ENCODE data around the gene MRPL44.

MRPL44 gene

GRCh38 chr2:223944703-223945531 lies 12.3 kb upstream of the MRPL44 start, which contains the start of gene WDFY1:
Gene WDFY1, minus strand, starts transcription at chr2:223945335. Its CDS starts 51 bp downstream, at chr2:223945284.
- peaks cover 4% of the 10 kb centered on the region for H3K9me3 Mint-ChIP-seq
- H3K4me1 Mint-ChIP-seq (ENCODE audit: low read depth): peaks cover 46% of the 10 kb centered on the region

GRCh38 chr2:223945755-223946154 lies 11.5 kb upstream of the MRPL44 start:
- Mint-ChIP-seq H3K9me3 (peaks cover 3% of the 10 kb centered on the region), H3K4me1 (ENCODE audit: low read depth) (peaks cover 51% of the 10 kb centered on the region), H3K36me3 (ENCODE audit: low read depth) (peaks cover 17% of the 10 kb centered on the region), H3K27me3 (ENCODE audit: low read depth) (no peaks in the 10 kb centered on the region), H3K4me3 (peak overlapping the region; percentile 82), H3K27ac (peak overlapping the region; percentile 83)

More at GRCh38 chr2:223944703-223945531, 12.3 kb upstream of the MRPL44 start, which contains the start of gene WDFY1:
- Mint-ChIP-seq H3K4me3 (peak within 1 kb of the TSS; percentile 92), H3K36me3 (ENCODE audit: low read depth) (peaks cover 17% of the 10 kb centered on the region), H3K27ac (peak within 1 kb of the TSS; percentile 89), H3K27me3 (ENCODE audit: low read depth) (no peaks in the 10 kb centered on the region)

DNA sequence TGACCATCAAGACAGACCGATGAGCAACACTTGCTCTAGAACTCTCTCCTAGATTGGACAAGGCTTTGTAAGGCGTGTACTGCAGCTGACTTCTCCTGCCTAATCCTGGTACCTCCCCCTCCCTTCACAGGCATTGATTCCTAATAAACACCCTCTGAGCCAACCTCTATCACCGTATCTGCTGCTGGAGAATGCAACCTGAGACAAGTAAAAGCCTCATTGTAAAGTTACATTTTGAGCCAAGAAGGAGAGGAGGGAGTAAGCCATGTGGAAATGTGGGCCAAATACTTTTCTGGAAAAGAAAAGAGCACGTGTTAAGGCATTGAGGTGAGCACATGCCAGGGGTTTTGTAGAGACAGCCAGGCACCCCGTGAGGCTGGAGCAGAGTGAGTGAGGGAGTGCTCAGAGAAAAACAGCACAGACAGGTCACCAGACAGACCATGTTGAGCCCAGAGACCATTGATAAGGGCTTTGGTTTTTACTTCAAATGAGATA lies 9.5 kb upstream of the MRPL44 start:
- Mint-ChIP-seq H3K36me3 (ENCODE audit: low read depth) (peaks cover 10% of the 10 kb centered on the region), H3K27me3 (ENCODE audit: low read depth) (no peaks in the 10 kb centered on the region), H3K9me3 (no peaks in the 10 kb centered on the region), H3K4me1 (ENCODE audit: low read depth) (peaks cover 47% of the 10 kb centered on the region), H3K4me3 (no peak overlapping the region), H3K27ac (peak overlapping the region; percentile 55)

DNA sequence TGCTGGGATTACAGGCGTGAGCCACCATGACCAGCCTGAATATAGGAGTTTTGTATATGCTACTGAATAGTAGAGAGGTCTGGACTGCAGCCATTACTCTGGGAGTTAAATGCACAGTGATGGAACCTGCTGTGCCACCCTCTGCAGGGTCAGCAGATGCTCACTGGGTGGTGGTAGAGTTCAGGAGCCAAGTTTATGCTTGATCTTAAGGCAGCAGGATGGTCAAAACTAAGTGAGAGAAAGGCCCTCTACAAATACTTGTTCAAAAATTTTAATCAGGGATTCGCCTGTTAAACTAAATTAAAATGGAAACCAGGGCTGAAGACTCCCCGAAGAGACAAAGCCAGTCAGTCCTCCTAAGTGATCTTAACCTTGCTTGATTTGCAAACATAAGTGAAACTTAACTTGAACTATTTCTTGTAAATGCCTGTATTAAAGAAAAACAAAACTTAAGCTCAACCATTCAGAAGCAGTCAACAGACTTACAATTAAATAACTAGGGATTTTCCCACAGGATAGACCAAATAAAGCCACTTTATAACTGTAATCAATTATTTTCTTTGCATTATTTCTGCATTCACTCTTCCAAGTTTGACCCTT lies 7.9 kb upstream of the MRPL44 start:
- Mint-ChIP-seq H3K27ac (peak overlapping the region; percentile 85), H3K4me1 (ENCODE audit: low read depth) (peaks cover 35% of the 10 kb centered on the region), H3K27me3 (ENCODE audit: low read depth) (no peaks in the 10 kb centered on the region), H3K4me3 (no peak overlapping the region), H3K9me3 (no peaks in the 10 kb centered on the region), H3K36me3 (ENCODE audit: low read depth) (peaks cover 3% of the 10 kb centered on the region)

DNA sequence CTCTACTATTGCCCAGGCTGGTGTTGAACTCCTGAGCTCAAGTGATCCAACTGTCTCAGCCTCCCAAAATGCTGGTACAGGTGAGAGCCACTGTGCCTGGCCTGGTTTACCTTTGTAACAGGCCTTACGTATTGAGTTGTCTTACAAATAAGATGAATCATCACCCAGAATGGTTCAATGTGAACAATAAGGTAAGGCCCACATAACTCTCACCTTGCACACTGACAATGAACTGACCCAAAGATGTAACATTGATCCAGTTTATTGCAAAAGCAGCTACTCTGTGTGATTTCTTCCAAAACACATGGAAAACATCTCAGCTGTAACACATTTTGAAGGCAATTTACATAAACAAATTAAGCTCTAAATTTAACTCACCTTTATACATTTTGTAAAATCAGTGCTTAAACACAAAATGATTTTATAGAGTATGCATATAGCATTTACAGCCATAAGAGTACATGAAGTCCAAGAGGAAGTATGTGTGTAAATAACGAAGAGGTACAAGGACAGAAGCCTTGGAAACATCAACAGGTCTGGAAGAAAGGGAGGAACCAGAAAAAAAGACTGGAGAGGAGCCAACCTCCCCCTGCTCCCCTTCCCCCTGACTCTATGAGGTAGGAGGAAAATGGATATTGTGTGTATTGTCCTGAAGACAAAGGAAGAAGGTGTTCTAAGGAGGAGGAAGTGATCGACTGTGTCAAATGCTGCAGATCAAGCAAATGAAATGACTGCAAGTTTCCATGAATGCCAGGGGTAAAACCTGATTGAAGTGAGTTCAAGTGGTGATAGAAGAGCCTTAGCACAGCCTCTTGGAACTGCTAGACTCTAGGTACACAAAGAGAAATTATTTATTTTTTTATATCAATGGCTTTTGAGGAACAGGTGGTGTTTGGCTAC lies 6.6 kb upstream of the MRPL44 start:
- Mint-ChIP-seq H3K4me1 (ENCODE audit: low read depth) (peaks cover 33% of the 10 kb centered on the region), H3K9me3 (no peaks in the 10 kb centered on the region), H3K27me3 (ENCODE audit: low read depth) (no peaks in the 10 kb centered on the region), H3K27ac (peak overlapping the region; percentile 75), H3K4me3 (no peak overlapping the region), H3K36me3 (ENCODE audit: low read depth) (peaks cover 3% of the 10 kb centered on the region)

GRCh38 chr2:223952280-223952968 lies 4.8 kb upstream of the MRPL44 start:
- H3K4me3 Mint-ChIP-seq: no peak overlapping the region
- H3K36me3 Mint-ChIP-seq (ENCODE audit: low read depth): peaks cover 3% of the 10 kb centered on the region
- no peaks in the 10 kb centered on the region for H3K9me3 Mint-ChIP-seq
- peak overlapping the region; percentile 26 for H3K27ac Mint-ChIP-seq
- H3K4me1 Mint-ChIP-seq (ENCODE audit: low read depth): peaks cover 33% of the 10 kb centered on the region
- H3K27me3 Mint-ChIP-seq (ENCODE audit: low read depth): no peaks in the 10 kb centered on the region

GRCh38 chr2:223954401-223954800 lies 2.9 kb upstream of the MRPL44 start:
- Mint-ChIP-seq H3K4me3 (no peak overlapping the region), H3K36me3 (ENCODE audit: low read depth) (peaks cover 2% of the 10 kb centered on the region), H3K9me3 (no peaks in the 10 kb centered on the region), H3K27ac (no peak overlapping the region), H3K4me1 (ENCODE audit: low read depth) (peaks cover 34% of the 10 kb centered on the region), H3K27me3 (ENCODE audit: low read depth) (no peaks in the 10 kb centered on the region)

DNA sequence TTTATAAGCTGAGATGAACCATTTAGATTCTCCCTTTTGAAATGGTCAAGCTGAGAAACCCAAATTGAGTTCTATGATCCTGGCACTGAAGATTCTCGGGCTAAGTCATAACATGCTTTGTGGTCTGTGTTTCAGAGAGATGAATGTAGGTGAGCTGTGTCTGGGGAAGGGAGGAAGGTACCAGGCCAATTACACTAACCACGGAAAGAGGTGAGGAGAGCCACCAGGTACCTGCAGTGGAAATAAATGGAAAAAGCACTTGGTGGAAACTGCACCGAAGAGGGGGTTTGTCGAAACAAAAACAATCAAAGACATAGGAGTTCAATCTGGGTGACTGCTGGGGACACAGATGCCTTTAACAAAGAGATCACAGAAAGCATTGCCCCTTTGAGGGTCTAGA lies 963 bp upstream of the MRPL44 start:
- Mint-ChIP-seq H3K27me3 (ENCODE audit: low read depth) (no peaks in the 10 kb centered on the region), H3K4me3 (peak overlapping the region; percentile 71), H3K4me1 (ENCODE audit: low read depth) (peaks cover 38% of the 10 kb centered on the region), H3K27ac (peak overlapping the region; percentile 86), H3K36me3 (ENCODE audit: low read depth) (peaks cover 16% of the 10 kb centered on the region), H3K9me3 (no peaks in the 10 kb centered on the region)

DNA sequence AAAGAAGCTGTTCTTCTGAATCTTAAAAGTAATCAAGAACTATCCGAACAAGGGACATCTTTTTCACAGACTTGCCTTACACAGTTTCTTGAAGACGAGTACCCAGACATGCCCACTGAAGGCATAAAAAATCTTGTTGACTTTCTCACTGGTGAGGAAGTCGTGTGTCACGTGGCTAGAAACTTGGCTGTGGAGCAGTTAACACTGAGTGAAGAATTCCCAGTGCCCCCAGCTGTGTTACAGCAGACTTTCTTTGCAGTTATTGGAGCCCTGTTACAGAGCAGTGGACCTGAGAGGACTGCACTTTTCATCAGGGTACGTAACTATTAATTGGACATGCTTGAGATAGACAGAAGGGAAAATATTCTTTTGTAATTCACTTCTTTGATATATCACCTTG lies 2.4 kb downstream of the MRPL44 start:
- Mint-ChIP-seq H3K36me3 (ENCODE audit: low read depth) (peaks cover 20% of the 10 kb centered on the region), H3K27me3 (ENCODE audit: low read depth) (no peaks in the 10 kb centered on the region), H3K4me3 (peak overlapping the region; percentile 26), H3K9me3 (no peaks in the 10 kb centered on the region), H3K4me1 (ENCODE audit: low read depth) (peaks cover 45% of the 10 kb centered on the region), H3K27ac (no peak overlapping the region)

DNA sequence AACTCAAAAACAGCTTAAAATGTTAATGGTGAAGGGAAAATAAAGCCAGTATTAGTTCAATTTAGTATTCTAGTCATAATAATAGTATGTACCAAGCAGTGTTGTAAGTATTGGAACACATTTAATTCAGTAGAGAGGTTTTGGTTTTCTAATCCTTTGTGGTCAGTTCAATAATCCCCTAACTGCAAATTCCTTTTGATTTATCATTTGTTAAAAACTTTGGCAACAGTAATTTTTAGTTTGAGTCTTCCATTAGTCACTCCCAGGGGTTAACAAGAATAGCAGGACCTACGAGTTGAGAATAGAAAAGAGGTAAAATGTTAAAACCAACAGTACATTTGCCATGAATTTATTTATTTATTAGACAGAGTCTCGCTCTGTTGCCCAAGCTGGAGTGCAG lies 10.7 kb downstream of the MRPL44 start:
- Mint-ChIP-seq H3K4me3 (no peak overlapping the region), H3K27me3 (ENCODE audit: low read depth) (no peaks in the 10 kb centered on the region), H3K4me1 (ENCODE audit: low read depth) (peaks cover 11% of the 10 kb centered on the region), H3K36me3 (ENCODE audit: low read depth) (peaks cover 21% of the 10 kb centered on the region), H3K27ac (no peak overlapping the region), H3K9me3 (no peaks in the 10 kb centered on the region)

GRCh38 chr2:223969315-223969714 lies 12.1 kb downstream of the MRPL44 start:
- Mint-ChIP-seq H3K36me3 (ENCODE audit: low read depth) (peaks cover 19% of the 10 kb centered on the region), H3K27ac (no peak overlapping the region), H3K4me3 (no peak overlapping the region), H3K27me3 (ENCODE audit: low read depth) (no peaks in the 10 kb centered on the region), H3K4me1 (ENCODE audit: low read depth) (peaks cover 8% of the 10 kb centered on the region), H3K9me3 (no peaks in the 10 kb centered on the region)

GRCh38 chr2:223969856-223970255 lies 12.6 kb downstream of the MRPL44 start:
- H3K4me3 Mint-ChIP-seq: no peak overlapping the region
- peaks cover 19% of the 10 kb centered on the region for H3K36me3 Mint-ChIP-seq (ENCODE audit: low read depth)
- no peak overlapping the region for H3K27ac Mint-ChIP-seq
- H3K4me1 Mint-ChIP-seq (ENCODE audit: low read depth): peaks cover 8% of the 10 kb centered on the region
- H3K9me3 Mint-ChIP-seq: no peaks in the 10 kb centered on the region
- H3K27me3 Mint-ChIP-seq (ENCODE audit: low read depth): no peaks in the 10 kb centered on the region

GRCh38 chr2:223970343-223971128 lies 13.3 kb downstream of the MRPL44 start:
- Mint-ChIP-seq H3K27me3 (ENCODE audit: low read depth) (no peaks in the 10 kb centered on the region), H3K9me3 (no peaks in the 10 kb centered on the region), H3K4me3 (no peak overlapping the region), H3K27ac (no peak overlapping the region), H3K4me1 (ENCODE audit: low read depth) (peaks cover 7% of the 10 kb centered on the region), H3K36me3 (ENCODE audit: low read depth) (peaks cover 19% of the 10 kb centered on the region)
